Measurements from ENCODE around the gene CSN2.
"Not testable (repeated sequence)": the region's sequence is repeated elsewhere in the genome, so short reads cannot be mapped to it uniquely, and the experiment has no call there.

CSN2 gene, protein sequence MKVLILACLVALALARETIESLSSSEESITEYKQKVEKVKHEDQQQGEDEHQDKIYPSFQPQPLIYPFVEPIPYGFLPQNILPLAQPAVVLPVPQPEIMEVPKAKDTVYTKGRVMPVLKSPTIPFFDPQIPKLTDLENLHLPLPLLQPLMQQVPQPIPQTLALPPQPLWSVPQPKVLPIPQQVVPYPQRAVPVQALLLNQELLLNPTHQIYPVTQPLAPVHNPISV

DNA sequence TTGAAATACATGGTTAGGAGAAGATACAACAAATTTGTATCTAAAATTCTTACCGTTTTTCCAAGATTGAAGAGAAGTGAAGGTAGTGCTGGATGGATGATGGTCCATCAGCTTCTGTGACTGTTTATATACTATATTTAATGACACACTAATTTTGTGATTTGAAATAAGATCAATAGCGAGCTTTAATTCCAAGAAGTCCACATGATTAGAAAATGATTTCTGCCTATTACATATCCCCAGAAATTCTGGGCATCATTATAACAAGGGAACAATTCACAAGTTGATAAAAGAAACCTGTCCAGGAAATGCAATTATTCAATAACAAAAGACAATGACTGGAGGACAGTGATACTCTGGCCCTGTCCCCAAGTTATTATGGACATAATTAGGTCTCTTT is at the start of gene CSN2:
Gene CSN2 (minus strand): TSS at position 101 of the 400 bp plus-strand sequence. CDS start 4,733 bp downstream, outside the sequence.
- DNase-seq, result no peak

DNA sequence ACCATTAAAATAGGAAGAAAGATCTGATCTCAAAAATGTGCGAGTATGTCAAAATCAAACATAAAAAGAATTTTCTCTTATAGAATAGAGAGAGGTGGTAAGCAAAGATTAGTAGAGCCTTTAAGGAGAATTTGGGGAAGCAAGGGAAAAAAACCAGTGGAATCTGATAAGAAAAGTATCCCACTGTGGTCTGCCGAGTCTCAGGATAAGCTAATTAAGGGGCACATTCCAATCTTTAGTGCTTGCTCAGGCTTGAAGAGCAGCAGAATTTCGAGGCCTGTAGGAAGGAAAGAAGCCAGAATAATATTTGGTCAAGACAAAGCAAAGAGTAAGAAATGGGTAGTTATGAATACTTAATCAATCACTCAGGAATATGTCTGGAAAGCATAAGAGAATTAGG is 43.2 kb upstream of the CSN2 start:
- no peak for DNase-seq

DNA sequence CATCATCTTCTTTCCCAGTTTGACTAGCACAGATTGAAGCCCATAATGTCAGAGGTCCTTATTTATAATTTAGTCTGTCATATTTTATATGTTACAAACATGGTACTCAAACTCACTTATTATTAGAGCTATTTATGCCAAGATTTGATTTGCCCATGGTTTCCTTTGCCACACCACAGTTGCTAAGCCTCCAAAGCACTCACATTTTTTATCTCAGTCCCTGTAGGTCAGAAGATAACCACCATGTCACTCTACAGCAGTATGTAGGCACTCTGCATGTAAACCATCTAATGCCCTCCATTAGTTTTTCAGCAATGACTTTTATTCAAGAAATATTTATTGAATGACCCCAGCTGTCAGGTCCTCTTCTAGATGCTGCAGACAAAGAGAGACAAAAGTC is 37.0 kb upstream of the CSN2 start:
- DNase-seq, result no peak

DNA sequence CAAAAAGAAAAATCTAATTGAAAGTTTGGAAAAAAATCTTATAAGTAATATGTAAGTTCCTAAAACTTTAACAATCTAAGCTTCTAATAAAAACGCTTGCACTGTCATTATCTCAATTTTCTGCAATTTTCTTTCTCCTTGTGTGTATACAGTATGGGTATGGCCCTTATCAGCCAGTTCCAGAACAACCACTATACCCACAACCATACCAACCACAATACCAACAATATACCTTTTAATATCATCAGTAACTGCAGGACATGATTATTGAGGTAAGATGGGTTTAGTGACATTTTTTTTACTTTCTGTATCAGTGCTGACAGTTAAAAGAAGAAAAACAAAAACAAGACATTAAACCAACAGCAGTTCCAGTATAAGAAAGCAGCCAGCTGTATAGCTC is 35.2 kb upstream of the CSN2 start:
- no peak for DNase-seq

DNA sequence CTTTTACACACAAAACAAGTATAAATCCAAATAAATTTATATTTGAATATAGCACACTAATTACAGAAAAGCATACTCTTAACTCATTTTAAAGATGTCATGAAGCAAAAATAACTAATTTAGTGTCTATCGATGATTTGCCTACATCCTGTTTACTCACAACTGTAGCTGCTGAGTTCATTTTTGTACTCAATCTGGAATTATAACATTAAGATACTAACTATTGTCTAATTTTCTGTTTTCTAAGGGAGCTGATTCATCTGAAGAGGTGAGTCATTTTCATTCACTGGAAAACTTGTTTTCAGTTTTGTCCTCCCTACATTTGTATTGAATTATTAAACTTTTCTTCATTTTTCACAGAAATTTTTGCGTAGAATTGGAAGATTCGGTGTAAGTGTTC is 33.9 kb upstream of the CSN2 start:
- no peak for DNase-seq

DNA sequence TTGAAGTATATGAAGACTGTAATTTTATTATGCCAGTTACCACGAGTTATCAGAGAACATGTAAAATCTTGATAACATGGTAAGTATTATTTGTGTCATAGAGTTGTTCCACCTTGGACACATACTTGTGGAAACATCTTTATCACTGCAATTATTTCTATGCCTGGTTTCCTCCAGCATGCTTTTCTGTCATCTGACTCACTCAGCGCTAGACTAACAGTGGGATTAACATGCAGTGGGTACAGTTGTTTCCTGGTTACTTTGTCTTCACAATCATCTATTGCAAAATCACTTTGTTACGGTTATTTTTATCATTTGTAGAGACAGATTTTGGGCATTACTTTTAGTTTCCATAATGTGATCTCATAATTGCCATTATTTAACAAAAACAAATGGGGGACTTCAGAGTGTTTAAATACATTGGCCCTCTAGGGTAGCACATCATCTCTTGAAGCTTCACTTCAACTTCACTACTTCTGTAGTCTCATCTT is 30.0 kb upstream of the CSN2 start, which contains the start of gene STATH:
Gene STATH (plus strand): TSS at position 441 of the 491 bp plus-strand sequence. CDS start 2,472 bp downstream, outside the sequence.
- no peak for DNase-seq

DNA sequence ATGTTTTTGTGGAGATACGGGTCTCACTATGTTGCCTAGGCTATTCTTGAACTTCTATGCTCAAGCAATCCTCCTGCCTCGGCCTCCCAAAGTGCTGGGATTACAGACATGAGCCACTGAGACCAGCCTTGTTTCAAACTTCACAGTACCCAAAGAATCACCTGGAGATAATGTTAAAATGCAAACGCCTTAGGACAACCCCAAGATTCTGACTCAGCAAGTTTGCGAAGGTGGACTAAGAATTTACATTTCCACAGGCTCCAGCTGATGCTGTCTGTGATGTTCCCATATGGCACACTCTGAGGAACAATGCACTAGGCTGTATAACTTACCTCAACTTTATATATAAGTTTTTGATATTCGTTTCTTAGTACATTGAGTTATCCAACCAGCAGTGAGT is 29.3 kb upstream of the CSN2 start:
- no peak for DNase-seq

DNA sequence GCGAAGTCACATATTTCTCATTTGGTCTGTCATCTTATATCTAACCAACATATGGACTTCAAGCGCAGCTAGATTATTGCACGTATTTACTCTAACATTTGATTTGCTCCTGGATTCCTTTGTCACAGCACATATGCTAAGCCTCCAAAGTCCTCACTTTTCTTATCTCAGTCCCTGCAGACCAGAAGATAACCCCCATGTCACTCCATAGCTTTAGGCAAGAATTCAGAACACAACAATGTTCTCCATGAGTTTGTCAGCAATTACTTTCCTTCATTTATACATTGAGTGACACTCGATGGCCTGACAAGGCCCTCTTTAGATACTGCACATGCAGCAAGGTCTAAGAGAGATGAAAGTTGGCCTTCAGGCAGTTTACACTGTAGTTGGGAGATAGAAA is 25.5 kb upstream of the CSN2 start:
- no peak for DNase-seq

DNA sequence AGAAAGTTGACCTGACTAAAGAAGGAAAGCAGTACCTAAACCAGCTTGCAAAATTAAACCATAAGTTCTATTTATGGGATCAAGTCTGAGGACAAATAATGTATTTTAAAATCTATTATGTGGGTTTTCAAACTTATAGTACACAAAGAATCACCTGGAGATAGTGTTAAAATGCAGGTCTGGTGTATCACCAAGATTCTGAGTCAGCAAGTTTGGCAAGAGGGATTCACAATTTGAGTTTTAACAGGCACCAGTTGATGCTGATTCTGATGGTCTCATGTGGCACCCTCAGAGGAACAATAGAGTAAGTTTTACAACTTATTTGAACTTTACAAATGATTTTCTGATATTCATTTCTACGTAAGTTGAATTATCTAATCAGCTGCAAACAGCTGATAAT is 21.1 kb upstream of the CSN2 start:
- DNase-seq, result no peak

DNA sequence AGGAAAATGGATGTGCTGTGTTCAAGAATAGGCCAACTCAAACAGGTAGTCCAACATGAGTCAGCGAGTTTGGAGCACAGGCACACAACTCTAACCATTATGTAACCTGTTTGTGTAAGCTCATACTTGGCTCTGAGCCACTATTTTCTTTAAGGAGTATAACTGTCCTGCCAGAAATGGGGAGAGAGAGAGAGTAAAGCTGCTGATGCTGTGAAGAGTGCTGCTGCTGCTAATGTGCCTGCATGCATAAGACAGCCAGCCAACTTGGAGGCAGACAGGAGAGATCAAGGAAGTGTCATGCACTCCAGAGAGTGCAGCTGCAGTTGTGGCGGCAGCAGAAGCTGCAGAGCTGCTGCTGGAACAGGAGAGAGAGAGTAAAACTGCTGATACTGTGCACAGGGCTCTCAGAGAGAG is 18.5 kb upstream of the CSN2 start:
- DNase-seq, result no peak

DNA sequence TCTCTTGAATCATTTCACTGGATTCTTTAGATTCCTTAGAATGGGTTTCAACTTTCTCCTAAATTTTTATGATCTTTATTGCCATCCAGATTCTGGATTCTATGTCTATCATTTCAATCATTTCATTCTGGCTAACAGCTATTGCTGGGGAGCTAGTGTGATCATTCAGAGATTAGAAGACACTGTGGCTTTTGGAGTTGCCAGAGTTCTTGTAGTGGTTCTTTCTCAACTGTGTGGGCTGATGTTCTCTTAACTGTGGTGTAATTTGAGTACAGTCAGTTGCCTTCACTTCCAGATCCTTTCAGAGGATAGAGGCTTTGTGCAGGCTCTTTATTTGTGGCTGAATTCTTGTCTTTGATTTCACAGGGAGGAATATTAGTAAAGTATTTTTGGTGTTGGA is 12.1 kb upstream of the CSN2 start:
- no peak for DNase-seq

DNA sequence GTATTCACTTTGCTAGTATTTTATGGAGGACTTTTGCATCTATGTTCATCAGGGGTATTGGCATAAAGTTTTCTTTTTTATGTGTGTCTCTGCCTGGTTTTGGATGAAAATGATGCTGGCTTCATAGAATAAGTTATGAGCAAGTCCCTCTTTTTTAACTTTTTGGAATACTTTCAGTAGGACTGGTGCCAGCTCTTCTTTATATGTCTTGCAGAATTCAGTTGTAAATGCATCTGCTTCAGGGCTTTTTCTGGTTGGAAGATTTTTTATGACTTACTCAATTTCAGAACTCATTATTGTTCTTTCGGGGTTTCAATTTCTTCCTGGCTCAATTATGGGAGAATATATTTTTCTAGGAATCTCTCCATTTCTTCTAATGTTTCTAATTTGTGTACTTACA is 9.1 kb upstream of the CSN2 start:
- DNase-seq, result no peak

DNA sequence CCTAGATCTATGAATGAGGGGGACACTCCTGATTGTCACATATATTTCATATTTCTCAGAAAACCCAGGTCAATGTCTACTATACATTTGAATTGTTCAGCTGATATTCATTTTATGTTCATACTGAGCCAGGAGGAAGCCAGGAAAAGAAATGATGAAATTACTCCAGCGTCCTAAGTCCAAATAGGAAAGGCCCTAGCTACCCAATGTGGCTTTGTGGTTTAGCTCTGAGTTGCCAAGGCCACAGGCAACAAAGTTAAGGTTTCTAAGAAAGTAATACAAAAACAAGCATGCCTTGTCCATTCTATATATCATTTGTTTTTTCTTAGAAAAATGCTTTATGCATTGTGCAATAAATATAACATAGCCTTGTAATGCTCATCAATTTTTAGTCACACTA is 4.5 kb upstream of the CSN2 start:
- DNase-seq, result no peak

DNA sequence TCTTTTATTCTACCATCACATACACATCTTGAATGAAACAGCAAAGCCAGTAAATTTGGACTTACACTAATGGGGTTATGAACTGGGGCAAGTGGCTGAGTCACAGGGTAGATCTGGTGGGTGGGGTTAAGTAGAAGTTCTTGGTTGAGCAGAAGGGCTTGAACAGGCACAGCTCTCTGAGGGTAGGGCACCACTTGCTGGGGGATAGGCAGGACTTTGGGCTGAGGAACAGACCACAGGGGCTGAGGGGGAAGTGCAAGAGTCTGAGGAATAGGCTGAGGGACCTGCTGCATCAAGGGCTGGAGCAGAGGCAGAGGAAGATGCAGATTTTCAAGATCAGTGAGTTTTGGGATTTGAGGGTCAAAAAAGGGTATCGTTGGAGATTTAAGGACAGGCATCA is 8.3 kb downstream of the CSN2 start:
- DNase-seq, result no peak

DNA sequence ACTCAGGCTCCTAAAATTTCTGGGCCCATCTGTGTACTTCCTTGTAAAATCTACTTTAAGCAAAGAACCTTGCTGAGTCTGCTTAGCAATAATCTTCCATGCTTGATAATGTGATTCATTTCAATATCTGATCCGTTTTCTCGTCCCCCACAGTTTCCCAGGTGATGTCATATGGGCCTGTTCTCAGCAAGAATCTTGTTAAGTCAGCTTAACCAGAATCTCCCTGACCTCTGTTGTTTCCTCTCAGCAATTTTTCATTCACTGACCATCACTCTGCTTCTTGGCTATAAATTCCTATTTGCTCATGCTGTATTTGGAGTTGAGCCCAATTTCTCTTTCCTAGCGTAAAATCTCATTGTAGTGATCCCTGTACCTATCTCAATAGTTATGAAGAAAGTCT is 13.9 kb downstream of the CSN2 start:
- no peak for DNase-seq

DNA sequence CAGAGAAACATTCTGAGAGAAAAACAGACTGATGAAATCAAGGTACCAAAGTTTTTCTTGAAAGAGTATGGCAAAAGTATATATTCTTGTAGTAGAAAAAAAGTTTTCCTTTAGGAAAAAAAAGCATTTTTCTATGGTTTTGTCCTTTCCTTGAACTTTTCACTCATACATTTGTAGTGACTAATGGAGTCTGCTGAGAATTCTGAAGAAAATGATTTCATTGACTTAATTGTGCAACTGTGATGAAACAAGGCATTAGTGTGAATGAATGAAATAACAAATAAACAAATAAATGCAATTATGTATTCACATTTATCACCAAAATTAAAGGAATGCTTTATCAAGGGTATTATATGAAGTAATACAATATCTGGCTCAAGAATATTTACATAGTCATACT is 29.0 kb downstream of the CSN2 start:
- DNase-seq, result no peak

DNA sequence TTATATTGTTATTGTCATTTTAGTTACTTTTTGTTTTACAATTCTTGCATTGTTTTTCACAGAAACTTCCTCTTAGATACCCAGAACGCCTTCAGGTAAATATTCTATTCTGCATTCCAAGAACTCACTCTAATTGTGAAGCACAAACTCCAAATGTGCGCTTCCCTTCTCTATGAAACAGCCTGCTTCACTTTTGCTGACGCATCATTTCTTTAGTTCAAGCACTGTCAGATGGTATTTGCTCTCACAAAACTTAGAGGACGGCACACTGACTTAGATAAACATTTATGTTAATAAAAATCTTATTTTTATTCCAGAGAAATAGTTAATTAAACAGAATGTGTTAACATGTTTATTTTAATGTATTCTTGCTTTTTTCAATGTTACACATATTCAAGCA is 31.4 kb downstream of the CSN2 start:
- no peak for DNase-seq

DNA sequence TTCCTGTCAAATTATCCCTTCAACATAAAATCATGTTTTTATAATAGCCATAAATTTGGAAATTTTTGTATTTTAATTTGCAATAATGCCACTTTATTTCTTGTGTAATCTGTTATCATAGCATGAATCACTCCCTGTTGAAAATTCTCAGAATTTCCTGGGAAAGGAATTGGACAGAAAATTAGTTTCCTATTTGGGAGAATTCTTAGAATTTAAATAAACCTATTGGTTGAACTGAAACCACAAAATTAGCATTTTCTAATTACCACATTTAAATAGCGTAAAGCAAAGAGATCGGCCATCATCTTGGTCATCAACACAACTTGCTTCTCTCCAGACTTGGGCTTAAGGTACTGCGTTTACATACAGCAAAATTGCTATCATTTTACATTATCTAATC is 34.8 kb downstream of the CSN2 start, which contains the start of gene CSN1S1:
Gene CSN1S1 (plus strand): TSS at position 301 of the 400 bp plus-strand sequence. CDS start 1,488 bp downstream, outside the sequence.
- no peak for DNase-seq

DNA sequence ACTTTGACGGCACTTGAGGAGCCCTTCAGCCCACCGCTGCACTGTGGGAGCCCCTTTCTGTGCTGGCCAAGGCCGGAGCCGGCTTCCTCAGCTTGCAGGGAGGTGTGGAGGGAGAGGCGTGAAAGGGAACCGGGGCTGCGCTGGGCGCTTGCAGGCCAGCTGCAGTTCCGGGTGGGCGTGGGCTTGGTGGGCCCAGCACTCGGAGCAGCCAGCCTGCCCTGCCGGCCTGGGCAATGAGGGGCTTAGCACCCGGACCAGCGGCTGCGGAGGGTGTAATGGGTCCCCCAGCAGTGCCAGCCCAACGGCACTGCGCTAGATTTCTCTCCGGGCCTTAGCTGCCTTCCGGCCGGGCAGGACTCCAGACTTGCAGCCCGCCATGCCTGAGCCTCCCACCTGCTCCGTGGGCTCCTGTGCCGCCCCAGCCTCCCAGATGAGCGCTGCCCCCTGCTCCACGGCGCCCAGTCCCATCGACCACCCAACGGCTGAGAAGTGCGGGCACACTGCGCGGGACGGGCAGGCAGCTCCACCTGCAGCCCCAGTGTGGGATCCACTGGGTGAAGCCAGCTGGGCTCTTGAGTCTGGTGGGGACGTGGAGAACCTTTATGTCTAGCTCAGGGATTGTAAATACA is 41.6 kb downstream of the CSN2 start:
- not testable (repeated sequence) for DNase-seq

DNA sequence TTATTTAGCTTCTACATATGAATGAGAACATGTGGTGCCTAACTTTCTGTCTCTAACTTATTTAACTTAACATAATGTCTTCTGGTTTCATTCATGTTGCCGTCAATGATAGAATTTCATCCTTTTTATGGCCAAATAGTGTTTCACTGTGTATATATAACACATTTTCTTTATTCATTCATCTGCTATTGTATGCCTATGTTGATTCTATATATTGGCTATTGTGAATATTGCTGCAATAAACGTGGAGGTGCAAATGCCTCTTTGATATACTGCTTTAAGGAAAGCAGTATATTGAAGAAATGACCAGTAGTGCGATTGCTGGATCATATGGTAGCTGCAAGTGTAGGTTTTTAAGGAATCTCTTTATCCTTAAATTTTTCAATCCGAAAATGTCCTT is 44.7 kb downstream of the CSN2 start:
- DNase-seq, result no peak

DNA sequence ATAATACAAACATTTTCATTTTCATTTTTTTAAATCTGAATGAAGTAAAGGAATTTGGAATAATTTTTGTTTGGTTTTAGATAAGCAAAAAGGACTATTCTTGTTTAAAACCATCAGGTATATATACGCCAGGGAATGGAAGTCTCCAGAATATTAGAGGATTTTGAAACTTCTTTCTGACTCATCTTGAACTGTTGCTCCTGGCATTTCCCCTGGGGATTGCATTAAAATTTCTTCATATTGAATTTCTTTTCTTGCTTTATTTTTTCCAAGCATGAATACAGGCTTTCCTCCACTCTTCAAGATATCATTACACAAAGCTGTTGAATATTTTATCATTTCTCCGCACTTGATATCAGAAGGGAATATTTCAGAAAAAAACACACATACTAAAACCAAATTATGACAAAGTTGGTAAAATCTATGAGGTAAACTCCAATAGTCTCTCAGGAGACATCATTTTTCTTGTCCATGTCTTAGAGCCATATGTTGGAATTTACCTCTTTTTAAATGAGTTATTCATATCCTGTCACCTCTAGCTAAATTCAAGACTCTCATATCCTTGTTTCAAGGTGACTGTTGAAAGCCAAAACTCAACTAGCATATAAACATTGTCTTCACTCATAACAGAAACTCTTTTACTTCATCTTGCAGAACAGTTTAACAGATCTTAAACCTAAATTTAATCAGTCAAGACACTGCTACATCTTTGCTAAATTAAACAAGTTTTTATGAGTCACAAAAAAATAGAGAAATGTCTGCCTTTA is 55.3 kb downstream of the CSN2 start:
- DNase-seq, result no peak

DNA sequence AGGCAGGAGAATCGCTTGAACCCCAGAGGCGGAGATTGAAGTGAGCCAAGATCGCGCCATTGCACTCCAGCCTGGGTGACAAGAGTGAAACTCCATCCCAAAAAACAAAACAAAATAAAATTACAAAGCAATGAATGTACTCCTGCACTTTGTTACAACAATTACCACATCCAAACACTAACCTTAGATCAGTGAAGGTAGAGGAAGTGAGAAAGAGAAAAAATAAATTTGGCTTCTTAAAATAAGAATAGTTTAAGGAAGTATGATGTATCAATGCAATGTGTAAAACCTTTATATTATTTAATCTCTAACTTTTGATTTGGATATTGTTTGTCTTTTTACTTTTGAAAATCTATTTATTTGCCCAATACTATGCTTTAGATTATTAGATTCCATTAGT is 56.3 kb downstream of the CSN2 start:
- no peak for DNase-seq

DNA sequence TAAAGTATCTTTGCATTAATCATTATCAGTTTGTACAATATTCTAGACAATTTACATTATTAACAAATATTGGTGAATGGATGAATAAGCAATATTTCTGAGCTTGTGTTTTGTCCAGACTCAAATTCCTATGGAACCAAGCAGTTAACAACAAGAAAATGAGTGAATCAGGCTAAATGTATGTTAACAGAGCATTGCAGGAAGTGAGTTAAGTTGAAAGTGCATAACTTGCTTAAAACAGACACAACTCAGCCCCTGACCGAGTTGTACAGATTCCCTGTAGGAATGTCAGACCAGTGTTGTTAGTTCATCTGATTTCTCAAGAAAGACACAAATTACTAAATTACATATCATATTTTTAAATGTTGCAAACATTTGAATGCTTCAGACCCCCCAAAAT is 58.4 kb downstream of the CSN2 start:
- no peak for DNase-seq
